SU-DHL-6 (cell line): ENCODE results near the gene CLTC.

Experiments used
- CTCF ChIP-seq: fragments of 200-600 bp; sonication (generic); IDR thresholded peaks from one replicate; pipeline ENCODE4 v1.5.1; 2017; ENCODE audit warnings: antibody characterized with exemption, mild to moderate bottlenecking, low read length, moderate library complexity; ENCODE audit not compliant: insufficient read depth, poor library complexity, severe bottlenecking
- EZH2phosphoT487 ChIP-seq: fragments of 200-600 bp; sonication (generic), shearing (Covaris generic); conservative IDR thresholded peaks from 2 replicates; pipeline ENCODE4 v1.6.1; 2018; ENCODE audit warnings: mild to moderate bottlenecking, antibody characterized with exemption, low read length, moderate library complexity, mixed read lengths

DNA sequence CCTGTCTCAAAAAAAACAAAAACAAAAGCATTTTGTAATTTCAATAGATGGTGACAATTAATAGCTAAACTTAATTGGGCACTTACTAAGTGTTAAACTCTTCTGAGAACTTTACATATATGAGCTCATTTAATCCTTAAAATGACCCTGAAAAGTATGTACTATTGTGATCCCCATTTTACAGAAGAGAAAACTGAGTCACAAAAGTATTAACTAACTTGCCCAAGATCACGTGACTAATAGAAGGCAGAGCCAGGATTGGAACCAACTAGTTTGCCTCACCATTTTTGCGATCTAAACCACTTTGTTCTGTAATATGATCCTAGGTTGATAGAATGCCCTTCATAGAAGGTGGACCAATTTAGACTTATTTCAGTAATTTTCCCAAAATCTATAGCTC lies 114.0 kb downstream of the CLTC start:
- no peak for TF ChIP-seq CTCF
- no peak for TF ChIP-seq EZH2phosphoT487
